Raji (cell line): ENCODE measurements around the gene KIRREL3.

ENCODE experiments used
- POLR2A ChIP-seq: IDR thresholded peaks from 2 replicates; pipeline ENCODE4 v1.6.1; 2011; ENCODE audit warnings: low read depth, low read length, control low read depth; ENCODE audit not compliant: insufficient read depth

KIRREL3 gene

GRCh38 chr11:126914166-126914565 lies 86.4 kb downstream of the KIRREL3 start:
- no peak for TF ChIP-seq POLR2A

DNA sequence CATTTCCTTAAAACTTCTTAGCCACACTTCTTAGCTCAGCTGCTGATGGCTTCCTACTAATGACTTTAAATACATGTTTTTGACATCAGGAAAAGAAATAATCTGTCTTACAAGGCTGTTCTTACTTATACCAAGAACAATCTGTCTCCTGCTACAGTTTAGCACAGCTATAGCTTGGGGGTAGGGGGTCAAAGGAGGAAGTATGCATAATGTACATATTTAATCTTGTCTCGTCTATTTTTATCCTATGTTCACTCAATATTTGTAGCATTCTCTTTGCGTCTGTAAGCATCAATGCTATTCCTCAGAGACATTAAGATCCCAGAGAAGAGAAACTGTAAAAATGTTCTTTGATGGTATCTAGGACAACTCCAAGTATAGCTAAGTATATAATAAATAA lies 96.0 kb downstream of the KIRREL3 start:
- TF ChIP-seq POLR2A, result no peak

DNA sequence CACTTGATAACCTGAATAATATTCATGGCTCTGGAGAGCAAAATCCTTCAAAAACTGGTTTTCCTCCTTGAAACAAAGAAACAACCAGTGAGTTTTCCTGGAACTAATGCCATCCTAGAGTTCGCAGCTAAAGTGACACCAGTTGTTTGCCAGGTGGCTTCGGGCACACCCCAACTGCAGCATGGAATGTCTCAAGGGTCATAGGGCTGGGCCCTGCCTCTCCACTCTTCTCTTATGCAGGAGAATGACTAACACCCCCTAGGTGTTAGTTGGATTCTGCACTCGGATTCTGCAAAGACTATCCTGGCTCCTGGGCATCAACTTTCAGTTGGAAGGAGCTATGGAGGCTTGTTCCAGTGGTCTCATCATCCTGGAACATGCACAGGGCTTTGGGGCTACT lies 98.8 kb downstream of the KIRREL3 start:
- no peak for TF ChIP-seq POLR2A

GRCh38 chr11:126899961-126900748 lies 100.4 kb downstream of the KIRREL3 start:
- no peak for TF ChIP-seq POLR2A

- TF ChIP-seq POLR2A, result no peak
Observed at GRCh38 chr11:126898802-126899201, 101.8 kb downstream of the KIRREL3 start.

DNA sequence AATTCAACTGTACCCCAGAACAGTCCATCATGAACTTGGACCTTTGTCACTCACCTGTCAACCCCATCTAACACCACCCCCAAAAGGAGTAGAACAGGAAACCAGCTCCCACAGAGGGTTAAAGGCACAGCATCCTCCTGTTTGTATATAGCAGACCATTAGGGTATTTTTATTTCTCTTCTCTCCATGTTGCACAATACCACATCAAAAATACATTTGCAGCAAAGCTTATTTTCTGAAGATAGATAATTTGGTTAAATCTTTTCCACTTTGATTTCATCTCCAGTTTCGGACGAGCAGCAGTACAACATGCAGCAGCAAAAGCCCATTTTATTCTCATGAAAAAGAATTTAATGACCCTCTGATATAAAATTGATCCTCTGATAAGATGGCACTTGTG lies 103.1 kb downstream of the KIRREL3 start:
- no peak for TF ChIP-seq POLR2A

DNA sequence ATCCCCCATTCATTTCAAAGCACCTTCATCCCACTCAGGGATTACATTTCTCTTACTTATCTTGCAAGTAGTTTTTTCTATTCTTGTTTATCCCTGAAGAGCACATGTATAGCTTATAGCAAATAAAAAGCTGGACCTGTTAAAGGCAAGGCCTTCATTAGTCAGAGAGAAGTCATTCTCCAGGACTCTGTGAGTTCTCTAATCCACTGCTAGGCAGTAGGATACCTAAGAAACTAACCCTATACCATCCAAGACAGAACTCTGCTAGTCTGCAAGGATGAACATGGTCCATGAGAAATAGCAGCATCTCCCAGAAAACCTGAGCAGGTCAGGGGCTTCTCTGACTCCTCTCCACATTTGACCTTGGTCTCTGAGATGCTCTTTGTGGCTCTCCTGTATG lies 104.5 kb downstream of the KIRREL3 start:
- TF ChIP-seq POLR2A, result no peak

DNA sequence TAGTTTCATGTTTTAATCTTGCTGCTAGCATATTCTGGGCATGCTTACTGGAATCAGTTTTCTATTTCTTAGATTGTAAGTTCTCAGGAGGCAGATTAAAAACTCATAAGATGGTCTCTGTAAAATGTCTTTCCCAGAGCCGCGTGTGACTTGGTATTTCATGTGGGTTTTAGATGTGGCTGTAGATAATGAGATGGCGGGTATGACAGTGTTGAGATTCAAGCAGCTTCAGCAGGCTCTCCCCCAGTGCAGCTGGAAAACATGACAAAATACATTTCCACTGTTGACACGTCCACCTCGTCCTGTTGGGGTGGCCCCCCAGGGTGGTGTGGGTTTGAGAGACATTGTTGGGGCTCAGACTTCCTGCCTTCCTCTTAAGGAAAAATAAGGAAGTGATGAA lies 106.8 kb downstream of the KIRREL3 start:
- TF ChIP-seq POLR2A, result no peak

- TF ChIP-seq POLR2A, result no peak
Observed at GRCh38 chr11:126892756-126893155, 107.8 kb downstream of the KIRREL3 start.

GRCh38 chr11:126891556-126892217 lies 108.9 kb downstream of the KIRREL3 start:
- TF ChIP-seq POLR2A, result no peak

DNA sequence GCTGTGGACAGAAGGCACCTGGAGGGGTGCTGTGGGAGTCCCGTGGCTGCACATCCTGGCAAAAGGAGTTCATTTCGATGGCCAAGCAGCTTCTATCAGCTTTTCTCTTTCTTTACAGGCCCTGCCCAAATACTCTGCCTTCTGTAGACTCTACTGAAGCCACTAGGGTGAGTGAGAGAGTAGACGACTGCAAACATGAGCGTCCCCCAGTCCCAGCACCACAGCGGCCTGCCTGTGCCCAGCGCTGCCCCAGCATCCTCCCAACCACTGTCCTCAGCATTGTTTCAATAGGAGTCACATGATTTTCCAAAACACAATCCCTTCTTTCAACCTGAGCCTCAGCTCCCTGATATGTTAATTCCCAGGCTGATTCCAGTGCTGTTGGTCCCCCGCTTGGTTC lies 110.0 kb downstream of the KIRREL3 start:
- TF ChIP-seq POLR2A, result no peak

DNA sequence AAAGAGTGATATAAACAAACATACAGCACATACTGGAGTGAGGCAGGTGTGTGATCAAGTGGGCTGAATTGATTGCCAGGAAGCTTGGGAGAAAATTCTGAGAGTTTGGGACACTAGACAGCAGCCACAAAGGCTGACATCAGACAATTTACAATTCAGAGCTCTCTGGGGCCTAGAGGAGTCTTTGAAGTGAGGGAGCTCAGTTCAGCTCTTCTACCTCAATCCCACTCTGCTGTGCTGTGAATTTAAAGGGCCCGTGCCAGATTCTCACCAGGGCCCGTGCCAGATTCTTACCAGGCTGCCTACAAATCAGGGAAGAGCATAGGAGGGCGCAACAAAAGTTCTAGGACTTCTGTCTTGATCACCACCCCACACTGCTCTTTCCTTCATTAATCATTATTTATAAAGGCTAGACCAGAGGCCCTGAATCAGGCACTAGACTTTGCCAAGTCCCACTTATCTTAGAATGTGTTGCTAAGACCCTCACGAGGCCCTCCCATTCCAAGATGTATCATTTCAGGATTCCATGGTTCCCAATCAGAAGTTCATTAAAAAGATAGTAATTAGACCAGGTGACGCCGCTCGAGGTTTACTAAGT lies 112.4 kb downstream of the KIRREL3 start:
- no peak for TF ChIP-seq POLR2A

- no peak for TF ChIP-seq POLR2A
Observed at GRCh38 chr11:126886636-126887035, 113.9 kb downstream of the KIRREL3 start.

DNA sequence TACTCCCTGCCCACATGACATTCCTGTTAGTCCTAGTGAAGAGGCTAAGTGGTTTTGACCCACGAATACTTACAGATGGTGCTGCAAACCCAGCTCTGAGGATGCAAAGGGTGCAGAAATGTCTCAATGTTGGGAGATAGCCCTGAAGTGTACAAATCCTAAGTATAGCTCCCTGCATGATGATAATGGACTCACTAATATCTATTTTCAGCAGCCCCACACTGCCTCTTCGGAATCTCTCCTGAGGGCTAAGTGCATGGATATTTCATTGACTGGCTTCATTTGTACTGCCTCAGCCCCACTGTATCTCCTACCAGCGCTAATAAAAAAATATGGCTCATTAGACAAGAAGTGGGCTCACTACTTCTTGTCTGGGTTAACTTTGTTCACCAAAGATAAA lies 114.5 kb downstream of the KIRREL3 start:
- TF ChIP-seq POLR2A, result no peak

- no peak for TF ChIP-seq POLR2A
Observed at GRCh38 chr11:126884594-126884993, 116.0 kb downstream of the KIRREL3 start.

DNA sequence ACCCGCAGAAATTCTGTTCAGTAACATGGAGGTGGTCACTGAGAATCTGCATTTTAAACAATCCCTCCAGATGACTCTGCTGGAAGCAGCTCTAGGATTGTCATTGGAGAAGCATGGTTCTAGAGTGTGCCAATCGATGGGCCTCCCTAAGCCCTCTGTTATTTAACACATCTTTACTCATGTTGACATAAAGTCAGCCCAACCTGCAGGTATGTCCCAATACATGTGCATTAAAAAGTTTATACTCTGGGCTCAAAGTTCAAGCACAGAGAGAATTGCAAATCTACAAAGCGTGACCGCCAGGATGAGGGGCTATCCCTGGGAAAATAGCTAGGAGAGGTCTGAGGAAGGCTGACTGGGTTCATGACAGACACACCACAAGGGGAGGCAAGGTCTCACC lies 116.4 kb downstream of the KIRREL3 start:
- TF ChIP-seq POLR2A, result no peak

DNA sequence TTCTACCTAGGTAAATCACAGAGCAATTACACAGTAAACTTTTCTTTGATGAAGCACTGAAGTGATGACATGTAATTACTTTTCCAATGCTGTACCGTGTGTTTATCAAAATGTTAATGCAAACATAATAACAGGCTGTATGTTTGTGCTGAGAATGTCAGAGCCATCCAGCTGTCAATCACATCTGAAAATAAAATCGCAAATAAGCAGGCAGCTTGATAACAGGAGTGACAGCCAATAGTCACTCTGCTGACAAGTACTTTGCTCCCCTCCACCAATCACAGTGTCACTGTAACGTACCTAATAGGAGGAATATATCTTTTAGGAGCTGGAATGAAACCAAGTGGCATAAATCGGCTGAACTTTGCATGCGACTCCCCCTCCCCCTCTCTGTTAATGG lies 119.7 kb downstream of the KIRREL3 start:
- TF ChIP-seq POLR2A, result no peak

DNA sequence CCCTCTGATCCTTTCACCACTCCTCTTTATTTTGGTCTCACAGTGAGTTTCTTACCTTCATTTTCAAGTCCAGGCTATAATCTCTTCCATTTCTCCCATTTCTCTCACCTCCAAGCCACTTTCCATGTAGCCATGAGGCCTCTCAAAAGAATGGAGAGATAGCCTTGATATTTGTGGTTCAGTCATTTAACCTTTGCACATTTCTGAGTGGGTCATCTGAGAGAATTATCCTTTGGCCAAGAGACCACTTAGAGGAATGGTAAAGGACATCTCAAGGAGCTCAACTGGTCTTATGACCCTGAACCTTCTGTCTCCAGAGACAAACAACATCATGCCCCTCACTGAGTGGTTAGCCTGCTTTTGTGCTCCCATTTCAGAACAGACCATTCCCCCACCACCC lies 121.1 kb downstream of the KIRREL3 start:
- TF ChIP-seq POLR2A, result no peak
